GM23338 (cell line): ENCODE data around the gene TMED9. TPM values are rescaled to one million over a fixed set of nuclear protein-coding genes. Genes with fewer than 3 reads are reported as not detected.

Experiments
- ATAC-seq: fragments of 200-7000 bp; cut with Tn5 transposase; 3 replicates; pipeline ENCODE4 v1.9.1; 2020
- DNase-seq: peaks from one replicate; pipeline ENCODE4 v3.0.0-alpha.2; 2015; ENCODE audit warnings: low spot score
- H2AFZ ChIP-seq: fragments of 200-600 bp; sonication (generic); 2 replicates; pipeline ENCODE4 v1.8.0; 2016; ENCODE audit warnings: antibody characterized with exemption, mild to moderate bottlenecking, moderate library complexity
- H3F3A ChIP-seq: fragments of 200-600 bp; sonication (generic); replicated peaks from 2 replicates; pipeline ENCODE4 v1.8.0; 2017; ENCODE audit warnings: antibody characterized with exemption, mixed run types, low read depth
- H3K27ac ChIP-seq: fragments of 200-600 bp; sonication (generic); 2 replicates; pipeline ENCODE4 v1.6.1; 2016; ENCODE audit warnings: low read depth
- H3K27me3 ChIP-seq: fragments of 200-600 bp; sonication (generic); 2 replicates; pipeline ENCODE4 v1.8.0; 2016; ENCODE audit warnings: mild to moderate bottlenecking, mixed run types, moderate library complexity; ENCODE audit not compliant: insufficient read depth
- H3K36me3 ChIP-seq: fragments of 200-600 bp; sonication (generic); 2 replicates; pipeline ENCODE4 v1.8.0; 2016; ENCODE audit warnings: mild to moderate bottlenecking; ENCODE audit not compliant: insufficient read depth
- H3K4me1 ChIP-seq: fragments of 200-600 bp; sonication (generic); 2 replicates; pipeline ENCODE4 v1.8.0; 2016; ENCODE audit warnings: mild to moderate bottlenecking, moderate library complexity; ENCODE audit not compliant: insufficient read depth
- H3K4me2 ChIP-seq: fragments of 200-600 bp; sonication (generic); 2 replicates; pipeline ENCODE4 v1.7.1; 2017; ENCODE audit warnings: mixed run types
- H3K4me3 ChIP-seq: fragments of 200-600 bp; sonication (generic); 2 replicates; pipeline ENCODE4 v1.6.1; 2016; ENCODE audit warnings: mixed run types
- H3K79me2 ChIP-seq: fragments of 200-600 bp; sonication (generic); replicated peaks from 2 replicates; pipeline ENCODE4 v1.8.0; 2017; ENCODE audit warnings: mild to moderate bottlenecking; ENCODE audit not compliant: insufficient read depth
- H3K9me2 ChIP-seq: fragments of 200-600 bp; sonication (generic); 2 replicates; pipeline ENCODE4 v1.8.0; 2017; ENCODE audit not compliant: insufficient read depth
- H4K20me1 ChIP-seq: fragments of 200-600 bp; sonication (generic); replicated peaks from 2 replicates; pipeline ENCODE4 v1.8.0; 2017; ENCODE audit warnings: mild to moderate bottlenecking; ENCODE audit not compliant: insufficient read depth
- H3K27ac Mint-ChIP-seq: 2 replicates; pipeline ENCODE4 v1.8.0; 2020; ENCODE audit warnings: inconsistent platforms, mild to moderate bottlenecking, moderate library complexity, mixed read lengths
- H3K27me3 Mint-ChIP-seq: 3 replicates; pipeline ENCODE4 v1.8.0; 2022; ENCODE audit warnings: low read depth, mild to moderate bottlenecking, moderate library complexity, mixed read lengths, inconsistent platforms; ENCODE audit not compliant: insufficient read depth, poor library complexity
- H3K36me3 Mint-ChIP-seq: 3 replicates; pipeline ENCODE4 v1.8.0; 2021; ENCODE audit warnings: low read depth, mild to moderate bottlenecking, inconsistent platforms, moderate library complexity, mixed read lengths
- H3K4me1 Mint-ChIP-seq: 3 replicates; pipeline ENCODE4 v1.8.0; 2020; ENCODE audit warnings: mild to moderate bottlenecking, inconsistent platforms, mixed read lengths
- H3K4me3 Mint-ChIP-seq: 3 replicates; pipeline ENCODE4 v1.8.0; 2021; ENCODE audit warnings: moderate library complexity, mild to moderate bottlenecking, inconsistent platforms, mixed read lengths
- H3K9me3 Mint-ChIP-seq: 3 replicates; pipeline ENCODE4 v1.8.0; 2020; ENCODE audit warnings: moderate library complexity, mild to moderate bottlenecking, inconsistent platforms, mixed read lengths
- CREB1 ChIP-seq: fragments of 250-450 bp; sonication (Bioruptor Pico); IDR thresholded peaks from 2 replicates; pipeline ENCODE4 v1.5.0; 2020; ENCODE audit warnings: low read depth, mild to moderate bottlenecking, moderate library complexity
- EZH2 ChIP-seq: fragments of 200-600 bp; sonication (generic); IDR thresholded peaks from one replicate; pipeline ENCODE4 v1.8.0; 2017; ENCODE audit warnings: antibody characterized with exemption, mild to moderate bottlenecking, low read depth; ENCODE audit not compliant: unreplicated experiment
- EZH2phosphoT487 ChIP-seq: fragments of 200-600 bp; sonication (generic); IDR thresholded peaks from one replicate; pipeline ENCODE4 v1.8.1; 2018; ENCODE audit warnings: antibody characterized with exemption; ENCODE audit not compliant: unreplicated experiment
- JUNB ChIP-seq: IDR thresholded peaks from one replicate; pipeline ENCODE4 v1.6.1; 2016; ENCODE audit warnings: antibody characterized with exemption; ENCODE audit not compliant: unreplicated experiment
- NANOG ChIP-seq: IDR thresholded peaks from 2 replicates; pipeline ENCODE4 v1.6.1; 2016; ENCODE audit warnings: antibody characterized with exemption, borderline replicate concordance
- POLR2AphosphoS5 ChIP-seq: IDR thresholded peaks from 2 replicates; pipeline ENCODE4 v1.6.1; 2016; ENCODE audit warnings: antibody characterized with exemption, low read depth
- ZNF331 ChIP-seq: fragments of 250-450 bp; sonication (Bioruptor Pico); IDR thresholded peaks from 2 replicates; pipeline ENCODE4 v1.5.0; 2020; ENCODE audit warnings: low read depth, mild to moderate bottlenecking, moderate library complexity
- polyA plus RNA-seq: library from polyadenylated mRNA; unstranded; fragments of >200 nt; fragmentation: Nextera tagmentation; extraction: Ambion mirVana; gene quantifications from 2 replicates; pipeline ENCODE4 v1.2.1, GENCODE V29; 2016
- total RNA-seq: library from RNA; depleted of rRNA; stranded (reverse); fragments of >200 nt; shearing (Covaris generic); gene quantifications from 2 replicates; pipeline ENCODE4 v1.2.3, GENCODE V29; 2014
- TF ChIP-seq, protein P1 (sequence below): IDR thresholded peaks from one replicate; pipeline ENCODE4 v1.6.1; 2018; ENCODE audit warnings: antibody characterized with exemption; ENCODE audit not compliant: unreplicated experiment
- TF ChIP-seq, protein P2 (sequence below), 2 experiments: fragments of 200-600 bp in 1 of 2; sonication (generic) in 1 of 2; conservative IDR thresholded peaks; 2 replicates each; pipeline versions ENCODE4 v1.5.1 to v1.6.1; 2016 to 2017; ENCODE audit warnings: antibody characterized with exemption in 2 of 2, low read depth in 2 of 2, mild to moderate bottlenecking in 2 of 2, moderate library complexity in 1 of 2

Gene TMED9
- total and polyA plus RNA-seq, 2 experiments from 2014 or later, result 77.2 to 130 TPM

DNA sequence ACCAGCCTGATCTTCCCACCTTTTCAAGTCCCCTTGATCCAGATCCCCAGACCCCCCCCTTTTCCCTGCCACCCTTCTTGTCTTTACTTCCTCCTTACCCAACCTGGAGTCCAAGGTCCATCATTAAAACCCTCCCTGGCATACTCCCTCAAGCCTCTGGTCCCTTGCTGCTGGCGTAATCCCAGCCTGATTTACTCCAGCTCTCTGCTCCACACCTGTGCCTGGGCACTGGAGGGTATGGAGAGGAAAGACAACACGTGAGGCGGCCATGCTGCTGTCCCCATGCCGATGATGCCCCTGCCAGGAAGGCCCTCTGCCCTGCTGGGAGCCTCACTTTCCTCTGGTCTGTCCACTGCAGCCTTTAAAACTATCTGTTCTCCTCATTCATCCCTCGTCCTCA, 13.1 kb downstream of the TMED9 start:
- Mint-ChIP-seq H3K27me3 (peaks cover 19% of the 10 kb centered on the region), H3K9me3 (peaks cover 2% of the 10 kb centered on the region; the same call in 1 of the 3 replicates), H3K36me3 (peaks cover 8% of the 10 kb centered on the region; the same call in 1 of the 3 replicates), H3K27ac (no peak overlapping the region), H3K4me1 (peaks cover 29% of the 10 kb centered on the region), H3K4me3 (no peak overlapping the region)
- H3K4me2 ChIP-seq, result no peak overlapping the region
- H3K4me3 ChIP-seq, result no peak overlapping the region
- peaks cover 14% of the 10 kb centered on the region for H3K4me1 ChIP-seq
- TF ChIP-seq, protein P1, sequence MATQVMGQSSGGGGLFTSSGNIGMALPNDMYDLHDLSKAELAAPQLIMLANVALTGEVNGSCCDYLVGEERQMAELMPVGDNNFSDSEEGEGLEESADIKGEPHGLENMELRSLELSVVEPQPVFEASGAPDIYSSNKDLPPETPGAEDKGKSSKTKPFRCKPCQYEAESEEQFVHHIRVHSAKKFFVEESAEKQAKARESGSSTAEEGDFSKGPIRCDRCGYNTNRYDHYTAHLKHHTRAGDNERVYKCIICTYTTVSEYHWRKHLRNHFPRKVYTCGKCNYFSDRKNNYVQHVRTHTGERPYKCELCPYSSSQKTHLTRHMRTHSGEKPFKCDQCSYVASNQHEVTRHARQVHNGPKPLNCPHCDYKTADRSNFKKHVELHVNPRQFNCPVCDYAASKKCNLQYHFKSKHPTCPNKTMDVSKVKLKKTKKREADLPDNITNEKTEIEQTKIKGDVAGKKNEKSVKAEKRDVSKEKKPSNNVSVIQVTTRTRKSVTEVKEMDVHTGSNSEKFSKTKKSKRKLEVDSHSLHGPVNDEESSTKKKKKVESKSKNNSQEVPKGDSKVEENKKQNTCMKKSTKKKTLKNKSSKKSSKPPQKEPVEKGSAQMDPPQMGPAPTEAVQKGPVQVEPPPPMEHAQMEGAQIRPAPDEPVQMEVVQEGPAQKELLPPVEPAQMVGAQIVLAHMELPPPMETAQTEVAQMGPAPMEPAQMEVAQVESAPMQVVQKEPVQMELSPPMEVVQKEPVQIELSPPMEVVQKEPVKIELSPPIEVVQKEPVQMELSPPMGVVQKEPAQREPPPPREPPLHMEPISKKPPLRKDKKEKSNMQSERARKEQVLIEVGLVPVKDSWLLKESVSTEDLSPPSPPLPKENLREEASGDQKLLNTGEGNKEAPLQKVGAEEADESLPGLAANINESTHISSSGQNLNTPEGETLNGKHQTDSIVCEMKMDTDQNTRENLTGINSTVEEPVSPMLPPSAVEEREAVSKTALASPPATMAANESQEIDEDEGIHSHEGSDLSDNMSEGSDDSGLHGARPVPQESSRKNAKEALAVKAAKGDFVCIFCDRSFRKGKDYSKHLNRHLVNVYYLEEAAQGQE, result no peak
- TF ChIP-seq JUNB (no peak), NANOG (no peak), ZNF331 (CRISPR knock-in tag) (no peak), EZH2 (no peak), EZH2phosphoT487 (no peak), CREB1 (no peak)
- TF ChIP-seq, protein P2, sequence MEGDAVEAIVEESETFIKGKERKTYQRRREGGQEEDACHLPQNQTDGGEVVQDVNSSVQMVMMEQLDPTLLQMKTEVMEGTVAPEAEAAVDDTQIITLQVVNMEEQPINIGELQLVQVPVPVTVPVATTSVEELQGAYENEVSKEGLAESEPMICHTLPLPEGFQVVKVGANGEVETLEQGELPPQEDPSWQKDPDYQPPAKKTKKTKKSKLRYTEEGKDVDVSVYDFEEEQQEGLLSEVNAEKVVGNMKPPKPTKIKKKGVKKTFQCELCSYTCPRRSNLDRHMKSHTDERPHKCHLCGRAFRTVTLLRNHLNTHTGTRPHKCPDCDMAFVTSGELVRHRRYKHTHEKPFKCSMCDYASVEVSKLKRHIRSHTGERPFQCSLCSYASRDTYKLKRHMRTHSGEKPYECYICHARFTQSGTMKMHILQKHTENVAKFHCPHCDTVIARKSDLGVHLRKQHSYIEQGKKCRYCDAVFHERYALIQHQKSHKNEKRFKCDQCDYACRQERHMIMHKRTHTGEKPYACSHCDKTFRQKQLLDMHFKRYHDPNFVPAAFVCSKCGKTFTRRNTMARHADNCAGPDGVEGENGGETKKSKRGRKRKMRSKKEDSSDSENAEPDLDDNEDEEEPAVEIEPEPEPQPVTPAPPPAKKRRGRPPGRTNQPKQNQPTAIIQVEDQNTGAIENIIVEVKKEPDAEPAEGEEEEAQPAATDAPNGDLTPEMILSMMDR (conservative IDR thresholded peaks at IDR 0.05; ENCODE audit: low read depth in 2 of 2), result no peak
- H3K9me2 ChIP-seq, result no peaks in the 10 kb centered on the region
- H3K79me2 ChIP-seq, result peaks cover 5% of the 10 kb centered on the region; the same call in 1 of the 2 replicates
- peaks cover 6% of the 10 kb centered on the region; the same call in 1 of the 2 replicates for H4K20me1 ChIP-seq
- H3K36me3 ChIP-seq, result no peaks in the 10 kb centered on the region
- no peak overlapping the region for H3K27ac ChIP-seq
- ATAC-seq (no peak), DNase-seq (no peak)
- H3K27me3 ChIP-seq, result peaks cover 7% of the 10 kb centered on the region; the same call in 1 of the 2 replicates
- H3F3A ChIP-seq, result peaks cover 11% of the 10 kb centered on the region; the same call in 1 of the 2 replicates
- no peak overlapping the region for H2AFZ ChIP-seq

DNA sequence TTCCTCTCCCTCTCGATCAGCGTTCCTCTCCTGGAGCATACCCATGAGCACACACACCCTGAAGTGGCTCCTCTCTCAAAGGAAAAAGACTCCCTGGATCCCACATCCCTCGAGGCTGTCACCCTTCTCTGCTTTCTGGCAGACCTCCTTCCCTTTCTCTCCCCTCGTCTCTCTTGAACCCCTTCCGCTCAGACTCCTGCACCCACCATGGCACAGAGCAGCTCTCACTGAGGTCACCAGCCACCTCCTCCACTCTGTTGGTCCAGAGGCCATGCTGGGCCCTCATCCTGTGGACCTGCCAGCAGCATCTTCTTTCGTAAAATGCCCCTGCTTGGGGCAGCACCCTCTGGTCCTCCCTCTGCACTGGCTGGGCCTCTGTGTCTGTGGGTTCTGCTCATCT, 13.7 kb downstream of the TMED9 start:
- DNase-seq (no peak), ATAC-seq (no peak)
- Histone ChIP-seq H3K36me3 (no peaks in the 10 kb centered on the region), H3K27me3 (peaks cover 4% of the 10 kb centered on the region; the same call in 1 of the 2 replicates), H3F3A (peaks cover 5% of the 10 kb centered on the region; the same call in 1 of the 2 replicates), H3K9me2 (no peaks in the 10 kb centered on the region), H2AFZ (no peak overlapping the region), H3K79me2 (peaks cover 1% of the 10 kb centered on the region; the same call in 1 of the 2 replicates), H3K4me2 (no peak overlapping the region), H3K4me1 (peaks cover 13% of the 10 kb centered on the region), H3K4me3 (no peak overlapping the region), H3K27ac (no peak overlapping the region), H4K20me1 (peaks cover 6% of the 10 kb centered on the region; the same call in 1 of the 2 replicates)
- Mint-ChIP-seq H3K36me3 (peaks cover 5% of the 10 kb centered on the region; the same call in 1 of the 3 replicates), H3K27ac (no peak overlapping the region), H3K4me3 (no peak overlapping the region), H3K27me3 (peaks cover 20% of the 10 kb centered on the region), H3K9me3 (peaks cover 2% of the 10 kb centered on the region; the same call in 1 of the 3 replicates), H3K4me1 (peaks cover 26% of the 10 kb centered on the region)
- no peak for TF ChIP-seq POLR2AphosphoS5
- no peak for TF ChIP-seq EZH2
- TF ChIP-seq, protein P2 (conservative IDR thresholded peaks at IDR 0.05; ENCODE audit: low read depth in 2 of 2), result no peak
- TF ChIP-seq EZH2phosphoT487, result no peak
- TF ChIP-seq JUNB, result no peak
